SK-N-SH (cell line): Measurements from ENCODE around the gene PEMT. TPM values are rescaled to one million over a fixed set of nuclear protein-coding genes. Genes with fewer than 3 reads are reported as not detected.

Source experiments
- CTCF ChIA-PET: fragments of 300-600, 350-600 bp; formaldehyde crosslinking; extraction: SDS; loops from one replicate; lab custom pipeline; 2021; lab: Yijun Ruan, JAX
- POLR2A ChIA-PET: fragments of 350-600 bp; sonication (Branson Sonifier 250); formaldehyde crosslinking; extraction: SDS; loops from one replicate; lab custom pipeline; 2020; ENCODE audit warnings: antibody characterized with exemption, inconsistent platforms; lab: Yijun Ruan, JAX
- DNase-seq: peaks from one replicate; pipeline ENCODE4 v3.0.0; 2012
- H2AFZ ChIP-seq: fragments of 200-600 bp; sonication (generic); 2 replicates; pipeline ENCODE4 v1.8.1; 2016; ENCODE audit warnings: antibody characterized with exemption, mild to moderate bottlenecking, low read depth
- H3F3A ChIP-seq: fragments of 200-600 bp; sonication (generic); replicated peaks from 2 replicates; pipeline ENCODE3; 2016; ENCODE audit warnings: antibody characterized with exemption, mild to moderate bottlenecking; ENCODE audit not compliant: insufficient read depth
- H3K27ac ChIP-seq, 2 experiments: fragments of 200-500 bp in 1 of 2; fragments of 200-600 bp in 1 of 2; sonication (Bioruptor generic) in 1 of 2; sonication (generic), shearing (Covaris generic) in 1 of 2; 2 replicates each; pipeline versions ENCODE4 v1.5.1 to v1.6.1; 2014 to 2016; ENCODE audit warnings: low read depth in 2 of 2, inconsistent platforms in 1 of 2, low read length in 1 of 2, mild to moderate bottlenecking in 1 of 2, mixed read lengths in 1 of 2
- H3K27me3 ChIP-seq: fragments of 200-600 bp; sonication (generic), shearing (Covaris generic); 2 replicates; pipeline ENCODE4 v1.6.1; 2016; ENCODE audit warnings: mixed run types; ENCODE audit not compliant: insufficient read depth
- H3K36me3 ChIP-seq, 2 experiments: fragments of 200-500 bp in 1 of 2; fragments of 200-600 bp in 1 of 2; sonication (Bioruptor generic) in 1 of 2; sonication (generic) in 1 of 2; replicated peaks in 1 of 2; 2 replicates each; pipeline versions ENCODE3 to v1.5.1; 2014 to 2016; ENCODE audit warnings: low read length in 1 of 2, mild to moderate bottlenecking in 1 of 2; ENCODE audit not compliant: insufficient read depth in 2 of 2, control insufficient read depth in 1 of 2
- H3K4me1 ChIP-seq, 2 experiments: fragments of 200-500 bp in 1 of 2; fragments of 200-600 bp in 1 of 2; sonication (Bioruptor generic) in 1 of 2; sonication (generic), shearing (Covaris generic) in 1 of 2; 2 replicates each; pipeline versions ENCODE4 v1.5.1 to v1.6.1; 2014 to 2016; ENCODE audit warnings: low read depth in 1 of 2, low read length in 1 of 2, mixed run types in 1 of 2; ENCODE audit not compliant: insufficient read depth in 2 of 2, control insufficient read depth in 1 of 2
- H3K4me2 ChIP-seq: fragments of 200-600 bp; sonication (generic), shearing (Covaris generic); 2 replicates; pipeline ENCODE4 v1.6.1; 2017; ENCODE audit warnings: mixed run types
- H3K4me3 ChIP-seq, 2 experiments: fragments of 200-500 bp in 1 of 2; fragments of 200-600 bp in 1 of 2; sonication (Bioruptor generic) in 1 of 2; sonication (generic), shearing (Covaris generic) in 1 of 2; 2 replicates each; pipeline versions ENCODE4 v1.5.1 to v1.8.1; 2014 to 2016; ENCODE audit warnings: low read depth in 2 of 2, inconsistent platforms in 1 of 2, low read length in 1 of 2, mild to moderate bottlenecking in 1 of 2, mixed read lengths in 1 of 2, moderate library complexity in 1 of 2
- H3K79me2 ChIP-seq: fragments of 200-600 bp; sonication (generic); 2 replicates; pipeline ENCODE4 v1.8.1; 2017; ENCODE audit warnings: mild to moderate bottlenecking; ENCODE audit not compliant: insufficient read depth
- H3K9ac ChIP-seq: fragments of 200-600 bp; sonication (generic); 2 replicates; pipeline ENCODE4 v1.6.1; 2017; ENCODE audit warnings: mixed run types
- H3K9me2 ChIP-seq: fragments of 200-600 bp; sonication (generic); 2 replicates; pipeline ENCODE4 v1.6.1; 2017; ENCODE audit warnings: mixed run types
- H3K9me3 ChIP-seq: fragments of 200-600 bp; sonication (generic); 2 replicates; pipeline ENCODE4 v1.6.1; 2017; ENCODE audit warnings: mixed run types, mild to moderate bottlenecking, moderate library complexity
- H4K20me1 ChIP-seq: fragments of 200-600 bp; sonication (generic); 2 replicates; pipeline ENCODE4 v1.6.1; 2017; ENCODE audit warnings: mild to moderate bottlenecking, mixed run types; ENCODE audit not compliant: insufficient read depth
- EZH2phosphoT487 ChIP-seq: fragments of 200-600 bp; sonication (generic); IDR thresholded peaks from 2 replicates; pipeline ENCODE4 v1.6.1; 2017; ENCODE audit warnings: low read depth, mixed run types, mild to moderate bottlenecking, antibody characterized with exemption, moderate library complexity, borderline replicate concordance
- GABPA ChIP-seq: IDR thresholded peaks from 2 replicates; pipeline ENCODE4 v1.4.0; 2012; ENCODE audit warnings: low read depth, mild to moderate bottlenecking
- GATA2 ChIP-seq: sonication (generic); formaldehyde crosslinking; IDR thresholded peaks from 2 replicates; pipeline ENCODE4 v1.5.0; 2020; ENCODE audit warnings: mild to moderate bottlenecking, missing genetic modification reagents
- IRF3 ChIP-seq: fragments of 150-350 bp; IDR thresholded peaks from 2 replicates; pipeline ENCODE4 v1.6.1; 2016; ENCODE audit warnings: mild to moderate bottlenecking, low read depth, low read length
- MAX ChIP-seq: IDR thresholded peaks from 2 replicates; pipeline ENCODE4 v1.4.0; 2012; ENCODE audit warnings: low read depth
- MXI1 ChIP-seq: IDR thresholded peaks from 2 replicates; pipeline ENCODE4 v1.6.1; 2012; ENCODE audit warnings: mild to moderate bottlenecking, low read depth, low read length, improper control_type of control experiment
- NRF1 ChIP-seq: IDR thresholded peaks from 2 replicates; pipeline ENCODE4 v1.6.1; 2012; ENCODE audit warnings: low read depth, mild to moderate bottlenecking, low read length
- POLR2AphosphoS5 ChIP-seq: IDR thresholded peaks from 2 replicates; pipeline ENCODE4 v1.6.1; 2012; ENCODE audit warnings: low read depth, low read length
- REST ChIP-seq: IDR thresholded peaks from 2 replicates; pipeline ENCODE4 v1.6.1; 2012; ENCODE audit warnings: mild to moderate bottlenecking, low read depth, low read length, moderate library complexity
- TAF1 ChIP-seq: IDR thresholded peaks from 2 replicates; pipeline ENCODE4 v1.6.1; 2012; ENCODE audit warnings: low read depth, mild to moderate bottlenecking, low read length, moderate library complexity, borderline replicate concordance
- TCF12 ChIP-seq: IDR thresholded peaks from 2 replicates; pipeline ENCODE4 v1.4.0; 2012
- USF2 ChIP-seq: fragments of 150-350 bp; IDR thresholded peaks from 2 replicates; pipeline ENCODE4 v1.6.1; 2017; ENCODE audit warnings: antibody characterized with exemption, low read length, low read depth, borderline replicate concordance
- YY1 ChIP-seq: IDR thresholded peaks from 2 replicates; pipeline ENCODE4 v1.4.0; 2012; ENCODE audit warnings: low read depth, mild to moderate bottlenecking
- WGBS: methylation state at CpG from one replicate; pipeline ENCODE4 v1.1.6; 2017; ENCODE audit warnings: low lambda C conversion rate; 5-methylcytosine and 5-hydroxymethylcytosine counted together
- polyA plus RNA-seq, 3 experiments: library from polyadenylated mRNA; depleted of rRNA; stranded (reverse); fragments of >200 nt; gene quantifications; 2 replicates each; pipeline ENCODE4 v1.2.3, GENCODE V29; 2012

PEMT gene
- polyA plus RNA-seq, 1 of the 3 experiments (the other 2 are of a cell fraction), result 52.8 TPM

GRCh38 chr17:17484451-17484899, 107.0 kb downstream of the PEMT start:
- TF ChIP-seq YY1, result no peak
- no peak for TF ChIP-seq EZH2phosphoT487
- TF ChIP-seq MAX, result no peak
- no peak for TF ChIP-seq POLR2AphosphoS5
- TF ChIP-seq USF2, result no peak
- no peak for TF ChIP-seq REST
- no peak for TF ChIP-seq GATA2 (CRISPR knock-in tag)
- no peak for TF ChIP-seq GABPA
- no peak for TF ChIP-seq IRF3
- no peak for TF ChIP-seq NRF1
- TF ChIP-seq TAF1, result no peak
- no peak for TF ChIP-seq TCF12
- no peak for TF ChIP-seq MXI1
- 75% methylated on average over 9 of the region's 12 CpGs for WGBS
- Histone ChIP-seq H3K9me3 (no peaks in the 10 kb centered on the region), H3F3A (peaks cover 2% of the 10 kb centered on the region), H3K27ac (no peak overlapping the region), H3K27me3 (no peaks in the 10 kb centered on the region), H4K20me1 (peaks cover 9% of the 10 kb centered on the region; the same call in 1 of the 2 replicates), H3K4me2 (no peak overlapping the region), H3K36me3 (peaks cover 4 to 15% of the 10 kb centered on the region in 2 experiments), H3K9me2 (no peaks in the 10 kb centered on the region), H3K9ac (no peak overlapping the region), H3K4me3 (no peak overlapping the region), H2AFZ (no peak overlapping the region), H3K4me1 (no peaks in the 10 kb centered on the region), H3K79me2 (peaks cover 67% of the 10 kb centered on the region)
- ChIA-PET POLR2A (interaction anchor here (0.6 kb wide), 1 partner anchor 1833 kb away, joined by 3 read pairs; no protein-coding TSS in a partner anchor), CTCF (interaction anchor here (1.0 kb wide), 1 partner anchor 128 kb away, joined by 3 read pairs; no protein-coding TSS in a partner anchor)
- no peak for DNase-seq
